MG63 (cell line): Measurements from ENCODE around the gene SUB1. TPM values are rescaled to one million over a fixed set of nuclear protein-coding genes. Genes with fewer than 3 reads are reported as not detected.
"Not testable (repeated sequence)": the region's sequence is repeated elsewhere in the genome, so short reads cannot be mapped to it uniquely, and the experiment has no call there.

ENCODE experiments used
- DNase-seq: peaks from one replicate; pipeline ENCODE4 v3.0.0-alpha.2; 2020
- H3K27me3 ChIP-seq: fragments of 250-450 bp; sonication (Bioruptor Pico); 2 replicates; pipeline ENCODE4 v1.5.1; 2020; ENCODE audit warnings: mild to moderate bottlenecking, moderate library complexity
- H3K36me3 ChIP-seq: fragments of 250-450 bp; sonication (Bioruptor Pico); 2 replicates; pipeline ENCODE4 v1.5.1; 2020; ENCODE audit warnings: mild to moderate bottlenecking, moderate library complexity
- H3K4me3 ChIP-seq: fragments of 250-450 bp; sonication (Bioruptor Pico); 2 replicates; pipeline ENCODE4 v1.5.1; 2020; ENCODE audit warnings: mild to moderate bottlenecking, moderate library complexity
- H3K9me3 ChIP-seq: fragments of 250-450 bp; sonication (Bioruptor Pico); 2 replicates; pipeline ENCODE4 v1.5.1; 2020; ENCODE audit warnings: mild to moderate bottlenecking, moderate library complexity
- total RNA-seq: library from RNA; depleted of rRNA; stranded (reverse); fragments of >200 nt; shearing (Covaris generic); gene quantifications from 2 replicates; pipeline ENCODE4 v1.2.3, GENCODE V29; 2014; ENCODE audit warnings: low replicate concordance

The SUB1 gene
- total RNA-seq, 1 experiment from 2014 or later, result 640 TPM

DNA sequence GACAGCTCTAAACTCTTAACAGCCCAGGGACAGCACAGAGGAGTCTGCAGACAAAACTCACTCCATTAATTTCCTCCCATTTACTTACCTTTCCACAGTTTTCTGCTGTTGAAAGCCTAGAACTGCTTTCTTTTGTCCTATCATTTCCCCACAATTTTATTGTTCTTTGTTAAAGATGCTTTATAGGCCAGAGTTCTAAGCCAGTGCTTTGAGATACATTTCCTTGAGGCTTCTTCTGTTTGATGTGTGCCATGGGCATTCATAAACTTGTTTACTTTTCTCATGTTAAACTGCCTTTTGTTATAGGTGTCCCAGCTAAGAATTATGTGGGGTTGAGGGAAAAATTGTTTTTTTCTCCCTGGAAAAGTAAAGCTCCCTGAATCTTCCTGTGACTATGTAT lies 25.9 kb upstream of the SUB1 start:
- Histone ChIP-seq H3K27me3 (no peaks in the 10 kb centered on the region), H3K9me3 (no peaks in the 10 kb centered on the region), H3K36me3 (no peaks in the 10 kb centered on the region), H3K4me3 (no peak overlapping the region)
- no peak for DNase-seq

DNA sequence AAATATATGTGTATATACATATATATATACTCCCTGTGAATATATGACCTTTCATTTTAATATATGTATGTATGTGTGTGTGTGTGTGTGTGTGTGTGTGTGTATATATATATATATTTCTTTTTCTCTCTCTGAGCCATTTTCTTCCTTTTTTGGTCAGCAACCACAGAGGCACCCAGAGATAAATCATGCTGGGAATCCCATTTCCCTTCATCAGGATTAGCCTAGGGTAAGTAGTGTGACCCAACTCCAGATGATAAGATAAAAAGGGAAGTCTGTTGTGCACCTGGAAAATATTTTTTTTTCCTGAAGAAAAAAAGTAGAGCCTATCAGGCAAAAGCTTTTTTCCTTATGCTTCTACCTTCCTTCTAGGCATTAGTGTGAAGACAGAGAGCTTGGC lies 25.4 kb upstream of the SUB1 start:
- DNase-seq, result no peak
- Histone ChIP-seq H3K4me3 (no peak overlapping the region), H3K36me3 (no peaks in the 10 kb centered on the region), H3K9me3 (no peaks in the 10 kb centered on the region), H3K27me3 (no peaks in the 10 kb centered on the region)

DNA sequence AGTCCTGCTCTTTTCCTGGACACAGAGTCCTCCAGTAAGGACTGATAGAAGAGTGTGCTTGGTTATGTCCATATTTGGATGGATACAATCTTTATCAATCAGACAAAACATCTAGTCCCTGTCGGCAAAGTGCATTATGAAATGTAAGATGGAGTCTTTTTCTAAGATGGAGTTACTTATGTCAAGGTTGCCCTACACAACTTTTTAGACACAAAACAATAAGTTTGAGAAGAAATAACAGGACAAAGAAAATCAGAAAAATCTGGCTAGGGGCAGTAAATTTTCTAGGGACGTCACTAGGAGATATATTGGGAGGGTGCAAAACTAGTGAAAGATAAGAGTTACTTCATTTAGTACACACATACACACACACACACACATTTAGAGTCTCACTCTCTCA lies 23.3 kb upstream of the SUB1 start:
- Histone ChIP-seq H3K27me3 (no peaks in the 10 kb centered on the region), H3K9me3 (peaks cover 6% of the 10 kb centered on the region; the same call in 1 of the 2 replicates), H3K36me3 (no peaks in the 10 kb centered on the region), H3K4me3 (no peak overlapping the region)
- no peak for DNase-seq

DNA sequence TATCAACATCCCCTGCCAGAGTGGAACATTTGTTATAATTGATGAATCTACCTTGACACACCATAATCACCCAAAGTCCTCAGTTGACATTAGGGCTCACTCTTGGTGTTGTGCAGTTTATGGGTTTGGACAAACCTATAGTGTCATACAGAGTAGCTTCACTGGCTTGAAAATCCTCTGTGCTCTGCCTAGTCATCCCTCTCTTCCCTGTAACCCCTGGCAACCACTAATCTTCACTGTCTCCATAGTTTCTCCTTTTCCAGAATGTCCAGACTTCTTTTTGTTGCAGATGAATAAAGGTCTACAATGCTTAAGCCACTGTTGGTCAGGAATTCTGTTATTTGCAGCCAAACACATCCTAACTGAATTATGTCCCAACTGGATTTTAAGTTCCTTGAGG lies 22.5 kb upstream of the SUB1 start:
- no peaks in the 10 kb centered on the region for H3K36me3 ChIP-seq
- peaks cover 6% of the 10 kb centered on the region; the same call in 1 of the 2 replicates for H3K9me3 ChIP-seq
- no peak for DNase-seq
- no peak overlapping the region for H3K4me3 ChIP-seq
- H3K27me3 ChIP-seq, result no peaks in the 10 kb centered on the region

DNA sequence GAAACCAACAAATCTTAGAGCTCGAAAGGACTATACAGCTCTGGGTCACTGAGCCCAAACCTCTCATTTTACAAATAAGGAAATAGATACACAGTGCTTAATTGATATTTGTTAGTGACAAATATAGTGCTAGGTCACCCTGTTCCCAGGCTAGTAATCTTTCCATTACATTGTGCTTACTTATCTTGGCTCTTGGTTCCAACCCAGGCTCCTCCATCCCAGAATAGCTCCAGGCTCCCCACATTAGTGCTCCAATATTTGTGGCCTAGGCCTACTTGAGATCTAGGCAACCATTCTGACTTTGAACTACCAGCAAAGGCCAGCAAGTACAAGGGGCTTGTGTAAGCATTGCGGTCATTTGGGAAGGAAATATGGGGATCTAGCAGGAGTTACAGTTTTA lies 21.7 kb upstream of the SUB1 start:
- no peak for DNase-seq
- no peaks in the 10 kb centered on the region for H3K36me3 ChIP-seq
- no peaks in the 10 kb centered on the region for H3K27me3 ChIP-seq
- H3K9me3 ChIP-seq, result peaks cover 6% of the 10 kb centered on the region; the same call in 1 of the 2 replicates
- H3K4me3 ChIP-seq, result no peak overlapping the region

DNA sequence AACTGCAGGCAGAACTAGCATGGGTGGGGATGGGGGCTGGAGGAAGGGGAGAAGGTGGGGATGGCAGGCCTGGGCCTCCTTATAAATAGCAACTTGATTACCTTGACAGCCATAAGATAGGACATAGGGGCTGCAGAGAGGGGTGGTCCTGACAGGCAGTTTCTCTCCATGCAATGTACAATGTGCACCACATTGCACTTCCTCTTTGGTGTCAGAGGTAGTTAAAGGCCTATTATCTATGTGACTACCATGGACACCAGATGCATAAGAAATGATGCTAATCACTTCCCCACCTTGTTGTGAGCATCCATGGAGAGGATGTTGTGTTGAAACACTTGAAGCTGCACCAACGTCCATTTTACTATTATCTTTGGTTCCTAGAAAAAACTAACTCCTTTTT lies 20.2 kb upstream of the SUB1 start:
- Histone ChIP-seq H3K4me3 (no peak overlapping the region), H3K27me3 (no peaks in the 10 kb centered on the region), H3K36me3 (no peaks in the 10 kb centered on the region), H3K9me3 (peaks cover 6% of the 10 kb centered on the region; the same call in 1 of the 2 replicates)
- no peak for DNase-seq

DNA sequence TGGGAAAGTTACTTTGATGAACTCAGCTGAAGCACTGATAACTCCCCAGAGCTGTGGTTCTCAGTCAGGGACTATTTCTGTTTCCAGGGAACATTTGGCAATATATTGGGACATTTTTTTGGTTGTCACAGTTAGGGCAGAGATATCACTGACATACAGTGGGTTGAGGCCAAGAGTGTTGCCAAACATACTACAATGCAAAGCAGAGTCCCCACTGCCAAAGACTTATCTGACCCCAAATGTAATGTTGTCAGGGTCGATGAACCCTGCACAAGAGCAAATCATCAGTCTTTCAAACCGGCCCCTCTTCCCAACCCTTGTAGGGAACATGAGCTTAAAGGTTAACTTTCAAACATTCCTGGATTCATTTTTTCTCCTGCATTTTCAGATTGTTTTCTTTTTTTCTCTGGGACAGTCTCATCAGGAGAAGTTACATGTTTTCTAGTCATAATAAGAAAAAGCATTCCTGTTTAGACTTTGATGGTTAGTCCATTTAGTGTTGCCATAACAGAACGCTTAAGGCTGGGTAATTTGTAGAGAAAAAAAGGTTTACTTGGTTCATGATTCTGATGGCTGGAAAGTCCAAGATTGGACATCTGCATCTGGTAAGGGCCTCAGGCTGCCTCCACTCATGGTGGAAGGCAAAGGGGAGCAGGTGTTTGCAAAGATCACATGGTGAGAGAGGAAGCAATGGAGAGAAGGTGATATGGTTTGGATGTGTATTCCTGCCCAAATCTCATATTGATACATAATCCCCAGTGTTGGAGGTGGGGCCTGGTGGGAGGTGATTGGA lies 18.8 kb upstream of the SUB1 start:
- DNase-seq, result no peak
- Histone ChIP-seq H3K9me3 (peaks cover 6% of the 10 kb centered on the region; the same call in 1 of the 2 replicates), H3K27me3 (no peaks in the 10 kb centered on the region), H3K4me3 (no peak overlapping the region), H3K36me3 (no peaks in the 10 kb centered on the region)

DNA sequence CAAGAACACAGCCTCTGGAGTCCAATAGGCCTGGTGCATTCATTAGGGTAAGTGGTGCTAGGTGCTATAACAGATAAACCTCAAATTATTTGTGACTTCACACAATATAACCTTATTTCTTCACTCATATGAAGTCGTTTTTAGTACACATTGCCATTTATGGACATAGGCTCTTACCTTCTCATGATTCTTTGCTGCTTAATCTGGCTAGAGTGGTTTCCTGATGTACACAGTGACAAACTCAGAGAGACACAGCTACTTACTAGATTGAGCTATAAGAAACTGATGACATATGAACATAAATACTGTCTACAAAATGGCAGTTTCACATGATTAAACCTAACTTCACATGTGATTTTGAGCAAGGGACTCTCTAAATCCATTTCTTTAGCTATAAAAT lies 14.2 kb upstream of the SUB1 start:
- H3K4me3 ChIP-seq, result no peak overlapping the region
- H3K9me3 ChIP-seq, result peaks cover 6% of the 10 kb centered on the region; the same call in 1 of the 2 replicates
- DNase-seq, result no peak
- H3K27me3 ChIP-seq, result no peaks in the 10 kb centered on the region
- no peaks in the 10 kb centered on the region for H3K36me3 ChIP-seq

DNA sequence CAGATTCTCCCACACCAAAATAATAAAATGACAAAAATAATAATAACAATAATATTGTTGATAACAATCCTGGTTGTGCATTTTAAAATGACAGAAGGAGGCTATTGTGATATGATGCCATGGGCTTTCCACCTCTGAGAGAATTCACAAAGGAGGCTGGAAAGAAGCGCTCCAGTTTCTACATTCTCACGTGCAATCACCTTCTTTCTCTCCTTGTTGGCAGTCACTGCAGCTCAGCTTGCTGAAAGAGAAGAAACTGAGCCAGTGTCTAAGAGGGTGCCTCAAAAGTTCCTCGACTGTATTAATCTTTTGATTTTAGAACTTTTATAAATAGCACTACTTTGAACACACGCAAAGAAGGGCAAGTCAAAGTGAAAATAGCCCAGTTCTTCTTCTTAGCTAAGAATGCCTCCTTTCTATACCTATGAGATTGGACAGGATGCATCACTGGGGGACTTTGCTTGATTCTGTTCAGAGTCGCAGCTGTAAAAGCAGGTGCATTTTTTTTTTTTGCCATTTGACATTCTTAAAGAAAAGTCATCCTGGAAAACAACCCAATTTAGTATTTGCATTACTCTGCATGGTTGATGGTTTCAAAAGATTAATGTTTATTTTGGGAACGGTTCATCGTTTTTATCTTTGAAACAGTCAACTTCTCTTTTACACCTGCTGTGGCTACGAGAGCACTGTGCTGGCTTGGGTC lies 12.4 kb upstream of the SUB1 start:
- Histone ChIP-seq H3K27me3 (peaks cover 3% of the 10 kb centered on the region; the same call in 1 of the 2 replicates), H3K9me3 (no peaks in the 10 kb centered on the region), H3K36me3 (no peaks in the 10 kb centered on the region), H3K4me3 (no peak overlapping the region)
- no peak for DNase-seq

DNA sequence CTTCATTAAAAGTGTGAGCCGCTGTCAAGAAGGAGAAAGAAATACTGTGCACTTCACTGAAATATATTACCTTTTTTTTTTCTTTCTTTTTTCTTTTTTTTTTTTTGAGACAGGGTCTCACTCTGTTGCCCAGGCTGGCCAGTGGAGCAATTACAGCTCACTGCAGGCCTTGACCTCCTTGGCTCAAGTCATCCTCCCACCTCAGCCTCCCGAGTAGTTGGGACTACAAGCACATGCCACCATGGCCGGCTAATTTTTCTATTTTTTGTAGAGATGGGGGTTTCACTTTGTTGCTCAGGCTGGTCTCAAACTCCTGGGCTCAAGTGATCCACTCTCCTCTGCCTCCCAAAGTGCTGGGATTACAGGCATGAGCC lies 11.9 kb upstream of the SUB1 start:
- H3K27me3 ChIP-seq, H3K4me3 ChIP-seq, DNase-seq, H3K36me3 ChIP-seq, H3K9me3 ChIP-seq: not testable (repeated sequence)

DNA sequence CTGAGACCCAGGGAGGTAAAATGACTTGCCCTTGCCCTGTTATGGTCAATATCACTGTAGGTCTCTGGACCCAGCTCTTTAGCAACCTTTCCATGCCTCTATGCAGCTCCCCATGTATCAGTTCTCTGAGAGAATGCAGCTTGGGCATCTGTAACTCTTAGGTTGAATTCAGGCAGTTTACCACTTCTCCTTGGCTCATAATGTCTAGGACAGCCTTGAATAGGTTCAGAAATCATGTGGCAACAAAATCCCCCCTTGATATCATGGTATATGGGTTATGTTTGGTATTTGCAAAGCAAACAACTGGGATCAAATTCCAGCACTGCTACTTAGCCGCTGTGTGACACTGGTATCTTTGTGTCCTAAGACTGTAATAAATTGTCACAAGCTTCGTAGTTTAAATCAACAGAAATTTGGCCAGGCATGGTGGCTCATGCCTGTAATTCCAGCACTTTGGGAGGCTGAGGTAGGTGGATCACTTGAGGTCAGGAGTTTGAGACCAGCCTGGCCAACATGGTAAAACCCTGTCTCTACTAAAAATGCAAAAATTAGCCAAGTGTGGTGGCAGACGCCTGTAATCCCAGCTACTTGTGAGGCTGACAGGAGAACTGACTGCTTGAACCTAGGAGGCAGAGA lies 10.7 kb upstream of the SUB1 start:
- Histone ChIP-seq H3K36me3 (no peaks in the 10 kb centered on the region), H3K9me3 (no peaks in the 10 kb centered on the region), H3K27me3 (peaks cover 3% of the 10 kb centered on the region; the same call in 1 of the 2 replicates), H3K4me3 (no peak overlapping the region)
- no peak for DNase-seq

DNA sequence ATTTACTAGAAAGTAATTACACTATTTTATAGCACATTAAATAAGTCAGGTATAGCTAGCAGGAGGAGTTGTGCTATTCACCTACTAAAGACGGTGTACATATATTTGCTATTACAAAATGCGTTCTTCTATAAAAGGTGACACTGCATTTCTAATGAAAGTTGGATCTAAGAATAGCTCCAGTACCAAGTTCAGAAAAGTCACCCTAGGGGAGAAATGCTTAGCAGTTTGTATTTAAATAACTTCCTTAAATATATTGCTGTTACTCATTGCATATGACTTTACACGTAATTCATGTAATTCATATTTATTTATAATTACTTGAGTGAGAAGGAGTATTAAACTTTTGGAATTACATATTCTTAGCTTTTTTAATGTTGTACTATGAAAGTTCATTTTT lies 7.0 kb upstream of the SUB1 start:
- Histone ChIP-seq H3K4me3 (no peak overlapping the region), H3K9me3 (no peaks in the 10 kb centered on the region), H3K36me3 (no peaks in the 10 kb centered on the region), H3K27me3 (peaks cover 3% of the 10 kb centered on the region; the same call in 1 of the 2 replicates)
- DNase-seq, result no peak

DNA sequence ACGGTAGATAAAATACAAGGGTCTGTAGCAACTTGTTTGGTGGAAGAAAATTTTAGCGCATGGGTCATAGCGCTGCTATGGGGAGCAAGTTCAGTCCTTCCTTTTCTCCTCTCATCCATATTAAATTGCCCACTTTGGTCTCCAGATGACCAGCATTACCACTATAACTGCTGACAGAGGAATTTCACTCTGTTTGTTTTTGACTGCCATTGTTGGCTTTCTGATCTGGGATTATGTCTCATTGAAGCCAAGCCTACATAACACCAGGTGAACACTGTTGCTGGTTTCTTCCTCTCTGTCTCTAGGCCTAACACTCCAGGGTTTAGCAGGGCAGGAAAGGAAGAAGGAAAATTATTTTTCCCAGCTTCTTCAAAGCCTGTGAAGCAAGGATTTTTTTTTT lies 6.6 kb upstream of the SUB1 start:
- Histone ChIP-seq H3K36me3 (no peaks in the 10 kb centered on the region), H3K4me3 (no peak overlapping the region), H3K9me3 (no peaks in the 10 kb centered on the region), H3K27me3 (peaks cover 3% of the 10 kb centered on the region; the same call in 1 of the 2 replicates)
- DNase-seq, result no peak

DNA sequence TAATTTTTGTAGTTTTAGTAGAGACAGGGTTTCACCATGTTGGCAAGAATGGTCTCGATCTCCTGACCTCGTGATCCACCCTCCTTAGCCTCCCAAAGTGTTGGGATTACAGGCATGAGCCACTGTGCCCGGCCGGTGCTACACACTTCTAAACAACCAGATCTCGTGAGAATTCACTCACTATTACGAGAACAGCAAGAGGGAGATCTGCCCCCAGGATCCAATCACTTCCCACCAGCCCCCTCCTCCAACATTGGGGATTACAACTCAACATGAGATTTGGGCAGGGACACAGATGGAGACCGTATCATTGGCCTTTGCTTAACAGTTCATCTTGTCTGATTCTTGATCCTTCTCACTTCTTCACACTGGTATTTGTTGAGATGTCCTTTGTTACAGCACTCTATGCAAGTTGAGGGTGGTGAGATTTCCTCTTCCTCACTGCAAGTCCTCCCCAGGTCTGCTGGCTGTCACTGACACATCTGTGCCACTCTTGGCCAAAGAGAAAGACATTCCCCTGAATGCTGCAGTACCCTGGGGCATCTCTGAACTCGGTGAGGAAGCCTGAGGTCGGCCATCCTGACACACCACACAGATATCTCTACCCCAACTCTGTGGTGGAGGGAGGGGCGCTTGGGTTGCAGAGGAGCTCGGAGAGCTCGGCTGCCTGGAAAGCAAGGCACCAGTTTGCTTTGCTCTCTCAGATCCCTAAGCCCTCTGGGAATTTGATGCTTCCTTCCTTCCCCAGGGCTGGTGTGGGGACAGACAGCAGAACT lies 4.2 kb upstream of the SUB1 start:
- H3K4me3 ChIP-seq, result no peak overlapping the region
- H3K9me3 ChIP-seq, result peaks cover 8% of the 10 kb centered on the region
- no peak for DNase-seq
- peaks cover 3% of the 10 kb centered on the region; the same call in 1 of the 2 replicates for H3K27me3 ChIP-seq
- peaks cover 4% of the 10 kb centered on the region for H3K36me3 ChIP-seq

DNA sequence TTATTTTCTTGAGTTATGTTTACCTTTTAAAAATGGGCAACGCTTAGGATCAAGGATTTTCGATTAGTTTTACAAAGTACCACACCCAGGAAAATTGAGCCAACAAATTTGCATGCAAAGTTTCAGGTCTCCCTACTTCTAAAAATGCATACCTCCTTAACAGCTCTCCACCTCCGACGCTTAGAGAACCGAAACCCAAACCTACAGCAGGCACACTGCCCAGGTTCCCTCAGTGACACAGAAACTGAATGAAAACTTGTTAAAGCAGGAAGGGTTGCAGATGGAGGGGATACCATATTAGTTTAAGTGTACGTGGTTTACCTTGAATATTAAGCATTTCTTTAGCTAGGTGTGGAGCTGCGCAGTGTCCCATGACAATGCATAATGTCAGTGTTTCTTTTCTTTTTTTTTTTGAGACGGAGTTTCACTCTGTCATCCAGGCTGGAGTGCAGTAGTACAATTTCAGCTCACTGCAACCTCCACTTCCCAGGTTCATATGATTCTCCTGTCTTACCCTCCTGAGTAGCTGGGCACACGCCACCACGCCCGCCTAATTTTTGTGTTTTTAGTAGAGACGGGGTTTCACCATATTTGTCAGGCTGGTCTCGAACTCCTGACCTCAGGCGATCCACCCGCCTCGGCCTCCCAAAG lies 1.6 kb upstream of the SUB1 start:
- peaks cover 26% of the 10 kb centered on the region for H3K36me3 ChIP-seq
- no peak for DNase-seq
- peaks cover 8% of the 10 kb centered on the region for H3K9me3 ChIP-seq
- H3K27me3 ChIP-seq, result no peaks in the 10 kb centered on the region
- no peak overlapping the region for H3K4me3 ChIP-seq

DNA sequence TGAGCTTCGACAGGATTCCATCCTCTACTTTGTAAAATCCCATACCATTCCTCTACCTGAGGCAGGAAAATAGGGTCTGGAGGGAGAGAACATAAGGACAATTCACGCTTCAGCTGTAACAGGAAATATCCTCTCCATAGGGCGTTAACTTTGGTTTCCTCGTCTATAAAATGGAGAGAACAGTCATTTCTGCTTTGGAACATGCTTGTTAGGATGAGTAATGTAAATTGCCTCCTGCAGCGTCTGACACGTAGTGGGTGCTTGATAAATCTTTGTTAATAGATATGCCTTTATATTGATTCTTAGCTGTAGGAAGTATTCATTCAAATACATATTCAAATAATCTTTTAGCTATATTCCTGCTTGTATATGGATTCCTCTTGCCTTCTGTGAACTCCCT lies 711 bp upstream of the SUB1 start:
- Histone ChIP-seq H3K9me3 (peaks cover 8% of the 10 kb centered on the region), H3K27me3 (no peaks in the 10 kb centered on the region), H3K4me3 (no peak overlapping the region), H3K36me3 (peaks cover 36% of the 10 kb centered on the region)
- DNase-seq, result no peak
